NB4 (cell line): ENCODE data around the gene BCS1L.

Experiments used
- DNase-seq: peaks from one replicate; pipeline ENCODE4 v3.0.0; 2010; ENCODE audit warnings: low read depth
- H3K4me3 ChIP-seq: one replicate; pipeline ENCODE4 v1.5.1; 2011; ENCODE audit warnings: mild to moderate bottlenecking, low read depth, low read length, moderate library complexity
- CTCF ChIP-seq: IDR thresholded peaks from one replicate; pipeline ENCODE4 v1.5.1; 2012; ENCODE audit warnings: low read depth, low read length
- MAX ChIP-seq: IDR thresholded peaks from 2 replicates; pipeline ENCODE4 v1.6.1; 2011; ENCODE audit warnings: low read depth, low read length
- MYC ChIP-seq: IDR thresholded peaks from 2 replicates; pipeline ENCODE4 v1.6.1; 2011; ENCODE audit warnings: low read depth, low read length
- POLR2A ChIP-seq: IDR thresholded peaks from 2 replicates; pipeline ENCODE4 v1.6.1; 2011; ENCODE audit warnings: mild to moderate bottlenecking; ENCODE audit not compliant: insufficient read length; ENCODE audit errors: extremely low read depth

The BCS1L gene

GRCh38 chr2:218648787-218649100 lies 10.7 kb upstream of the BCS1L start:
- TF ChIP-seq MYC (no peak), MAX (no peak), POLR2A (no peak), CTCF (no peak)
- no peak for DNase-seq
- H3K4me3 ChIP-seq = no peak overlapping the region

GRCh38 chr2:218655751-218656150 lies 3.7 kb upstream of the BCS1L start:
- H3K4me3 ChIP-seq = no peak overlapping the region
- no peak for TF ChIP-seq POLR2A
- no peak for DNase-seq

- H3K4me3 ChIP-seq = peak overlapping the region; percentile 87
- peak; percentile 76 for DNase-seq
- no peak for TF ChIP-seq POLR2A
- TF ChIP-seq CTCF = peak; percentile 76
- peak; percentile 43; the same call in 1 of the 2 replicates for TF ChIP-seq MAX
These were observed 719 bp upstream of the BCS1L start for GRCh38 chr2:218658671-218659257.

- no peak for DNase-seq
- peak overlapping the region; percentile 87 for H3K4me3 ChIP-seq
These were observed 490 bp downstream of the BCS1L start for GRCh38 chr2:218659988-218660358.

GRCh38 chr2:218662377-218662776 lies 2.9 kb downstream of the BCS1L start:
- no peak overlapping the region for H3K4me3 ChIP-seq
- no peak for DNase-seq
- no peak for TF ChIP-seq CTCF
- TF ChIP-seq POLR2A = no peak
- TF ChIP-seq MYC = no peak
- no peak for TF ChIP-seq MAX

More at GRCh38 chr2:218659988-218660358, 490 bp downstream of the BCS1L start:
- TF ChIP-seq POLR2A (no peak), MAX (no peak), CTCF (no peak), MYC (no peak)

- DNase-seq = no peak
- TF ChIP-seq CTCF (no peak), MYC (no peak), POLR2A (no peak), MAX (no peak)
- no peak overlapping the region for H3K4me3 ChIP-seq
These were observed 3.3 kb downstream of the BCS1L start for GRCh38 chr2:218662827-218663226.
